GM19395 (cell line): Measurements from ENCODE around the gene LRRC8D.

Source experiments
- ATAC-seq: cut with Tn5 transposase; IDR thresholded peaks from one replicate; pipeline ENCODE4 v1.9.1; 2021; ENCODE audit warnings: mild to moderate bottlenecking, moderate library complexity; ENCODE audit not compliant: unreplicated experiment

Gene LRRC8D

GRCh38 chr1:89953131-89953626 is 132.3 kb downstream of the LRRC8D start:
- peak; percentile 68 for ATAC-seq

DNA sequence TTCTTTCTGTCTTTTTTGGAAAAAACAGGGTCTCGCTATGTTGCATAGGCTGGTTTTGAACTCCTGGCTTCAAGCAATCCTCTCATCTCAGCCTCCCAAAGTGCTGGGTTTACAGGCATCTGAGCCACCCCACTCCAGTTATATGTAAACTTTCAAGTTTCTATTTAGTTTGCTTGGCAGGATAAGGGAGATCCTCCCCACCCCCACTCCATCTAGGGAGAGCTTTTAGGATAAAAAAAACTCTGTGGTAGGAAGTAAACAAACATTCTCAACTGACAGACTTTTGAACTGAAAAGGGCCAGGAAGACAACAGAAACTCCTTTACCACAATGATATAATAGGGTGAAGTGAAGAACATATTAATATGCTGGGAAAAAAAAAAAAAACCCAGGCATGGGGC is 133.1 kb downstream of the LRRC8D start:
- no peak for ATAC-seq

GRCh38 chr1:89954401-89954800 is 133.6 kb downstream of the LRRC8D start:
- no peak for ATAC-seq

GRCh38 chr1:89955311-89956205 is 134.7 kb downstream of the LRRC8D start:
- no peak for ATAC-seq

DNA sequence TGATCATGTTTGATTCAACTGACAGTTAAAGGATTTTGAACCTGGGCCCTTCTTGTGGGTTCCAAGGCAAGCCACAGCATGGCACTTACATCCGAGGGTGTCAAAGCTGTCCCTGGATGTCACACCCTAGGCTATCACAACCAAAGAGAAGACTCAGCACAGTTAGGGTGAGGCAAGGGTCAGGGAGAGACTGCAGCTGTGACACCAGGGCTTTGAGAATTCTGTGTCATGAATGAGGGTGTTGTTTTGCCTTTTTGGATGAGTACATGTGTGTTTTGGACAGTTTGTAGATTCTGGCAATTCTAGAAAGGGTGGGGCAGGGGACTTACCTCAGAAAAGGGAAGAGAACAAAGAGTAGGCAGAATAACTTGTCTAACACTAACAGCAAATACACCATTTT is 136.3 kb downstream of the LRRC8D start:
- ATAC-seq = no peak

GRCh38 chr1:89958851-89959654 is 138.2 kb downstream of the LRRC8D start:
- no peak for ATAC-seq

GRCh38 chr1:89959719-89960118 is 138.9 kb downstream of the LRRC8D start:
- no peak for ATAC-seq

- ATAC-seq = no peak
Observed at GRCh38 chr1:89962024-89962741, 141.4 kb downstream of the LRRC8D start.

DNA sequence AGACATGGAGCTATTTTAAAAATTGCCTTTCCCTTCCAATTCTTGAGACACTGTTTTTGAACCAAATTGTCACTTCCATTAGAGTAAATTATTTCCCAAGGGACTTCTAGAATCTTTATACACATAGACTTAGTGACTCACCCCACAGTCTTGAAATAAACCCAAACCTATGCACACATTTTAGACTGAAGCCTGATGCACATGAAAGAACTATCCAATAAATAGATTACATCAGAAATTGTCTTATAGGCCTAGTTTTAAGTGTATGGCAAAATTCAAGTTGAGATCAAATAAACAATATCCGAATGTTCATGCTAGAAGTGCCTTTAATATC is 141.9 kb downstream of the LRRC8D start:
- ATAC-seq = no peak

DNA sequence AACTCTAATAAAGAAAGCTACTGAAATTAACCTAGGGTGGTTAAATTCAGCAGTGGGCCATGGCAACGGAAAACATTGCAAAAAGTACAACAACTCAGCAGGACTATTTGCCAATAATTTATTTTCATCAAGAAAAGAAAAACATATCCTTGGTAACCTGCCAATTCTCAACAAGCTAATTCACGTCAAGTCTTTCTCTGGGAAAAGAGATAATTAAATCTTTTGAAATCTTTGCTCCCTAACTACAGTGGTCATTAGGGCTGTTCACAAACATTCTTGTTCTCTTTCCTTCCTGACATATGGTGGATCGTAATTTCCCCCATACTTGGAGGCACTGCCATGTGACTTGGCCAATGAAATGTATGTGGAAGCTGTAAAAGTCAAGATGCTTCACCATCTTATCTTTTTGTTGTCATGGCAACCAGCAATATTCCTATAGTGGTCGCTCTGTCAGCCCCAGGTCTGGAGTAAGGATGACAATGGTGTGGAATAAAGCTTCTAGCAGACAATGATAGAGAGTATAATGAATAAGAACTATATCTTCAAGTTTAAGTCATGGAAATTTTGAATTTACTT is 144.4 kb downstream of the LRRC8D start:
- no peak for ATAC-seq

DNA sequence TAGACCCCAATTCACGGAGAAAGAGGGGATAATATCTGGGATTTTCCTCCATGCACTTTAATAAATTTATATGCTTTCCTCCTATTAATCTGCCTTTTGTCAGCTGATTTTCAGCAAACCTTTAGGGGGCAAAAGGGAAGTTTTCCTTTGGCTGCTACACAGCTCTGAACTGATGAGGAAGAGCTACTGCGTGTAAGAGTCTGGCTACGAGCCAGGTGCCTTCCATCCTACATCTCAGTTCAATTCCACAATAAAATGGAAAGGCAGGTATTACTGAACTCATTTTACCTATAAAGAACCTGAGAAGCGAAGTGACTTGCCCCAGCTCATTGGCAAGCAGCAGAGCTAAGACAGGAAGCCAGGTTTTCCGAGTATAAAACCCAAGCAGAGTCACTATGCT is 145.8 kb downstream of the LRRC8D start:
- ATAC-seq = no peak

- ATAC-seq = no peak
Observed at GRCh38 chr1:89971600-89971999, 150.8 kb downstream of the LRRC8D start.

- no peak for ATAC-seq
Observed at GRCh38 chr1:89972024-89972423, 151.2 kb downstream of the LRRC8D start.

DNA sequence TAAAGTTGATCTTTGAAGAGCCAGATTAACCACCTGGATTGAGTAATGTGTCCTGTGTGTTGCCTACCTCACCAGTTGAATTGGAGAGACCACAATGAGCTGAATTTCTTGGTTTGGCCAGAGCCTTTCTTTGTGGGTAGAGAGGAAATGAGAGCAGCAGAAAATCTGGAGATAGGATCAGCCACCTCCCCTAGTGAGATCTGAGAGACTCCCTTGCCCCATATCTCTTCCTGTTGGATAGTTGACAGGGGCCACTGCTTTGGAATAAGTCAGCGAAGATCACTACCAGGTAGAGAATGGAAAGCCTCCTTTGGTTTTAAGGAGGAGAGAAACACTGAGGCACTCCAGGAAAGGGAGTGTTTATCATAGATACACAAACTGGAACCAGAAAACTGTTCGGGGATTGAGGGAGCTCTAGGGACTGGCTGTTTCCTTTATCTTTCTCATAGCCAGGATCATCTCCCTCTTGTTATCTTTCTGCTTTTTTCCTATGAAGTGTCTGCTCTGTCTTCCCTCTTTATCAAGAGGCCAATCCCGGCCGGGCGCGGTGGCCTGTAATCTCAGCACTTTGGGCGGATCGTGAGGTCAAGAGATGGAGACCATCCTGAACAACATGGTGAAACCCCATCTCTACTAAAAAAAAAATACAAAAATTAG is 152.8 kb downstream of the LRRC8D start:
- no peak for ATAC-seq

GRCh38 chr1:89974256-89974655 is 153.4 kb downstream of the LRRC8D start:
- ATAC-seq = no peak

GRCh38 chr1:89974696-89975470 is 154.1 kb downstream of the LRRC8D start:
- no peak for ATAC-seq

DNA sequence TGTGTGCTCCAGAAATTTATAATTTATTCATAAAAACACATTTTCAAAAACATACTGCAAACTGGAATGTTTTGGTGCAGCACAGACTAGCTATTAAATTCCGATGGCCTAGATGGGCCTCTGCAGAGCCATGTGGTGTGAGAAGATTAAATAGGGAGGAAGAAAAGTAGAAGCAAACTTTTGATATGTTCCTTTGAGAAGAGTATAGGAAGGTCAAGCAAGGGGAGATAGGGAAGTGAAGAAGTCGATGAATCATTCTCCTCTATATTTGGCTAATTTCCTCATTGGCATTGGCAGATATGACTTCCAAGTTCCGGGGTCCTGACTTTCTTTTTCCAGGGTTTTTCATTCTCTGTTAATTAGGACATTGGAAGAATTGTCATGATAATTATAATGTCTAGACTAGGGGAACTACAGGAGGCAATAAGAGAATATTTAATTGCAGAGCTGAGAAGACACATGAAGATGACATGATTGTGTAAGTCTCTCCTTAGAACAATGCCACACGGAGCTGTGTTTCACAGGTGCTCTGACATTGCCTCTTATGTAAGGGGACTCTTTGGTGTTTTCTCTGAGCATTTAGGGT is 154.8 kb downstream of the LRRC8D start:
- no peak for ATAC-seq

- ATAC-seq = no peak
Observed at GRCh38 chr1:89978755-89979154, 157.9 kb downstream of the LRRC8D start.

- ATAC-seq = no peak
Observed at GRCh38 chr1:89980605-89981004, 159.8 kb downstream of the LRRC8D start.
